T-helper 1 cell treated with Interleukin-12 subunit alpha and Interleukin-12 subunit beta and Interleukin-4 antibody, amounts not matched to agents 30 μg/mL and 1 μg/mL, for 36 hours (primary cell): ENCODE results near the gene GRB2.

Experiments used
- H3K27ac Mint-ChIP-seq: one replicate; pipeline ENCODE4 v1.8.0; 2021; ENCODE audit warnings: mild to moderate bottlenecking, mixed read lengths
- H3K27me3 Mint-ChIP-seq: one replicate; pipeline ENCODE4 v1.8.0; 2021; ENCODE audit warnings: low read depth, mixed read lengths
- H3K36me3 Mint-ChIP-seq: one replicate; pipeline ENCODE4 v1.8.0; 2021; ENCODE audit warnings: low read depth, mixed read lengths
- H3K4me1 Mint-ChIP-seq: one replicate; pipeline ENCODE4 v1.8.0; 2021; ENCODE audit warnings: low read depth, mixed read lengths
- H3K4me3 Mint-ChIP-seq: one replicate; pipeline ENCODE4 v1.8.0; 2021; ENCODE audit warnings: mild to moderate bottlenecking, moderate library complexity, mixed read lengths
- H3K9me3 Mint-ChIP-seq: one replicate; pipeline ENCODE4 v1.8.0; 2021; ENCODE audit warnings: mixed read lengths

GRB2 gene

GRCh38 chr17:75404223-75404730, 1.2 kb downstream of the GRB2 start:
- H3K9me3 Mint-ChIP-seq, result no peaks in the 10 kb centered on the region
- peaks cover 24% of the 10 kb centered on the region for H3K4me1 Mint-ChIP-seq
- H3K36me3 Mint-ChIP-seq, result peaks cover 7% of the 10 kb centered on the region
- no peaks in the 10 kb centered on the region for H3K27me3 Mint-ChIP-seq
- peak overlapping the region; percentile 95 for H3K4me3 Mint-ChIP-seq
- peak overlapping the region; percentile 94 for H3K27ac Mint-ChIP-seq

GRCh38 chr17:75403131-75403530, 2.3 kb downstream of the GRB2 start:
- Mint-ChIP-seq H3K27ac (peak overlapping the region; percentile 57), H3K27me3 (no peaks in the 10 kb centered on the region), H3K4me3 (peak overlapping the region; percentile 75), H3K9me3 (no peaks in the 10 kb centered on the region), H3K36me3 (peaks cover 7% of the 10 kb centered on the region), H3K4me1 (peaks cover 26% of the 10 kb centered on the region)

- Mint-ChIP-seq H3K4me3 (no peak overlapping the region), H3K4me1 (peaks cover 29% of the 10 kb centered on the region), H3K27ac (no peak overlapping the region), H3K27me3 (no peaks in the 10 kb centered on the region), H3K36me3 (peaks cover 7% of the 10 kb centered on the region), H3K9me3 (no peaks in the 10 kb centered on the region)
Measured at GRCh38 chr17:75402026-75402425, 3.5 kb downstream of the GRB2 start.

- H3K4me3 Mint-ChIP-seq, result no peak overlapping the region
- H3K9me3 Mint-ChIP-seq, result no peaks in the 10 kb centered on the region
- no peak overlapping the region for H3K27ac Mint-ChIP-seq
- peaks cover 35% of the 10 kb centered on the region for H3K4me1 Mint-ChIP-seq
- H3K36me3 Mint-ChIP-seq, result peaks cover 7% of the 10 kb centered on the region
- no peaks in the 10 kb centered on the region for H3K27me3 Mint-ChIP-seq
Measured at GRCh38 chr17:75400326-75400939, 5.0 kb downstream of the GRB2 start.

GRCh38 chr17:75398279-75398678, 7.2 kb downstream of the GRB2 start:
- peaks cover 49% of the 10 kb centered on the region for H3K4me1 Mint-ChIP-seq
- H3K4me3 Mint-ChIP-seq, result no peak overlapping the region
- H3K27me3 Mint-ChIP-seq, result no peaks in the 10 kb centered on the region
- H3K36me3 Mint-ChIP-seq, result peaks cover 10% of the 10 kb centered on the region
- H3K27ac Mint-ChIP-seq, result no peak overlapping the region
- H3K9me3 Mint-ChIP-seq, result no peaks in the 10 kb centered on the region

GRCh38 chr17:75397217-75397616, 8.3 kb downstream of the GRB2 start:
- no peak overlapping the region for H3K4me3 Mint-ChIP-seq
- H3K36me3 Mint-ChIP-seq, result peaks cover 15% of the 10 kb centered on the region
- H3K9me3 Mint-ChIP-seq, result no peaks in the 10 kb centered on the region
- peaks cover 51% of the 10 kb centered on the region for H3K4me1 Mint-ChIP-seq
- no peaks in the 10 kb centered on the region for H3K27me3 Mint-ChIP-seq
- H3K27ac Mint-ChIP-seq, result no peak overlapping the region

- Mint-ChIP-seq H3K4me1 (peaks cover 51% of the 10 kb centered on the region), H3K9me3 (no peaks in the 10 kb centered on the region), H3K36me3 (peaks cover 16% of the 10 kb centered on the region), H3K27me3 (no peaks in the 10 kb centered on the region), H3K27ac (no peak overlapping the region), H3K4me3 (no peak overlapping the region)
Measured at GRCh38 chr17:75396796-75397195, 8.7 kb downstream of the GRB2 start.

- H3K4me1 Mint-ChIP-seq, result peaks cover 50% of the 10 kb centered on the region
- peaks cover 18% of the 10 kb centered on the region for H3K36me3 Mint-ChIP-seq
- H3K9me3 Mint-ChIP-seq, result no peaks in the 10 kb centered on the region
- H3K27ac Mint-ChIP-seq, result no peak overlapping the region
- no peak overlapping the region for H3K4me3 Mint-ChIP-seq
- H3K27me3 Mint-ChIP-seq, result no peaks in the 10 kb centered on the region
Measured at GRCh38 chr17:75396025-75396424, 9.5 kb downstream of the GRB2 start.

- Mint-ChIP-seq H3K36me3 (peaks cover 24% of the 10 kb centered on the region), H3K4me3 (peak overlapping the region; percentile 94), H3K27me3 (no peaks in the 10 kb centered on the region), H3K9me3 (no peaks in the 10 kb centered on the region), H3K27ac (peak overlapping the region; percentile 80), H3K4me1 (peaks cover 56% of the 10 kb centered on the region)
Measured at GRCh38 chr17:75394332-75394918, 11.1 kb downstream of the GRB2 start.

- Mint-ChIP-seq H3K4me3 (peak overlapping the region; percentile 94), H3K27ac (peak overlapping the region; percentile 80), H3K4me1 (peaks cover 62% of the 10 kb centered on the region), H3K27me3 (no peaks in the 10 kb centered on the region), H3K36me3 (peaks cover 30% of the 10 kb centered on the region), H3K9me3 (no peaks in the 10 kb centered on the region)
Measured at GRCh38 chr17:75393523-75394331, 11.8 kb downstream of the GRB2 start.

- Mint-ChIP-seq H3K36me3 (peaks cover 30% of the 10 kb centered on the region), H3K4me1 (peaks cover 64% of the 10 kb centered on the region), H3K9me3 (no peaks in the 10 kb centered on the region), H3K4me3 (peak overlapping the region; percentile 47), H3K27ac (no peak overlapping the region), H3K27me3 (no peaks in the 10 kb centered on the region)
Measured at GRCh38 chr17:75392559-75392958, 12.9 kb downstream of the GRB2 start.

GRCh38 chr17:75390982-75391381, 14.5 kb downstream of the GRB2 start:
- Mint-ChIP-seq H3K4me3 (no peak overlapping the region), H3K9me3 (no peaks in the 10 kb centered on the region), H3K27ac (no peak overlapping the region), H3K36me3 (peaks cover 36% of the 10 kb centered on the region), H3K27me3 (no peaks in the 10 kb centered on the region), H3K4me1 (peaks cover 57% of the 10 kb centered on the region)

- no peak overlapping the region for H3K27ac Mint-ChIP-seq
- H3K4me1 Mint-ChIP-seq, result peaks cover 39% of the 10 kb centered on the region
- no peaks in the 10 kb centered on the region for H3K9me3 Mint-ChIP-seq
- H3K27me3 Mint-ChIP-seq, result no peaks in the 10 kb centered on the region
- peaks cover 36% of the 10 kb centered on the region for H3K36me3 Mint-ChIP-seq
- H3K4me3 Mint-ChIP-seq, result no peak overlapping the region
Measured at GRCh38 chr17:75388476-75389030, 16.9 kb downstream of the GRB2 start.

GRCh38 chr17:75387771-75388170, 17.7 kb downstream of the GRB2 start:
- H3K36me3 Mint-ChIP-seq, result peaks cover 32% of the 10 kb centered on the region
- H3K4me3 Mint-ChIP-seq, result no peak overlapping the region
- no peak overlapping the region for H3K27ac Mint-ChIP-seq
- H3K4me1 Mint-ChIP-seq, result peaks cover 34% of the 10 kb centered on the region
- H3K27me3 Mint-ChIP-seq, result no peaks in the 10 kb centered on the region
- no peaks in the 10 kb centered on the region for H3K9me3 Mint-ChIP-seq
